Spinal cord (tissue), 10 donors: ENCODE data around the gene LMNA. TPM values are rescaled to one million over a fixed set of nuclear protein-coding genes. Genes with fewer than 3 reads are reported as not detected.

Source experiments
- DNase-seq, 6 donors: peaks; one replicate each; pipeline versions ENCODE4 v3.0.0 to v3.0.0-alpha.2; 2013 to 2015; ENCODE audit warnings: low spot score in 6 of 6, low read depth in 4 of 6
- H3K27ac ChIP-seq: one replicate; pipeline ENCODE4 v1.5.1; 2013; ENCODE audit warnings: low read depth, low read length, control low read depth
- H3K27me3 ChIP-seq: one replicate; pipeline ENCODE4 v1.6.1; 2013; ENCODE audit warnings: low read length; ENCODE audit not compliant: control insufficient read depth, insufficient read depth
- H3K36me3 ChIP-seq: one replicate; pipeline ENCODE4 v1.6.1; 2013; ENCODE audit warnings: low read length; ENCODE audit not compliant: control insufficient read depth, insufficient read depth
- H3K4me1 ChIP-seq: one replicate; pipeline ENCODE4 v1.6.1; 2013; ENCODE audit warnings: low read length; ENCODE audit not compliant: control insufficient read depth, insufficient read depth
- H3K4me3 ChIP-seq: one replicate; pipeline ENCODE4 v1.5.1; 2013; ENCODE audit warnings: low read depth, low read length, control low read depth
- H3K9me3 ChIP-seq: one replicate; pipeline ENCODE4 v1.6.1; 2013; ENCODE audit warnings: low read length; ENCODE audit not compliant: control insufficient read depth, insufficient read depth
- WGBS: methylation state at CpG from one replicate; pipeline ENCODE4 v1.1.5; 2013; ENCODE audit warnings: missing lambda C conversion rate; ENCODE audit not compliant: insufficient coverage; 5-methylcytosine and 5-hydroxymethylcytosine counted together
- polyA plus RNA-seq, 2 donors: library from polyadenylated mRNA; unstranded; fragments of 120-200 nt; gene quantifications; one replicate each; pipeline ENCODE4 v1.2.1, GENCODE V29; 2013; ENCODE audit not compliant: insufficient read length in 2 of 2
- total RNA-seq, 2 donors: library from RNA; depleted of rRNA in 1 of 2; stranded (reverse); fragments of 120-200 nt in 1 of 2; fragments of >200 nt in 1 of 2; gene quantifications; one replicate each; pipeline versions ENCODE4 v1.2.3 to v1.2.4, GENCODE V29; 2013 to 2014
- donor health status: healthy.

The LMNA gene
- total and polyA plus RNA-seq, 4 donors = 52.1 to 138 (median 85.9) TPM

GRCh38 chr1:156080241-156080862, 34.2 kb upstream of the LMNA start:
- WGBS = 4% methylated on average over 6 of the region's 8 CpGs
- Histone ChIP-seq H3K9me3 (no peaks in the 10 kb centered on the region), H3K27me3 (no peaks in the 10 kb centered on the region), H3K4me1 (peaks cover 65% of the 10 kb centered on the region), H3K4me3 (peak overlapping the region; percentile 93), H3K27ac (peak overlapping the region; percentile 88), H3K36me3 (peaks cover 26% of the 10 kb centered on the region)
- DNase-seq = peak in 2 of 6 donors; percentile 52 to 69

- Histone ChIP-seq H3K9me3 (no peaks in the 10 kb centered on the region), H3K4me3 (peak overlapping the region; percentile 93), H3K27me3 (no peaks in the 10 kb centered on the region), H3K27ac (peak overlapping the region; percentile 88), H3K36me3 (peaks cover 22% of the 10 kb centered on the region), H3K4me1 (peaks cover 67% of the 10 kb centered on the region)
- 0% methylated on average over 2 of the region's 4 CpGs for WGBS
- DNase-seq = peak in 2 of 6 donors; percentile 67 to 76
Measured at GRCh38 chr1:156080863-156081179, 33.7 kb upstream of the LMNA start.

- Histone ChIP-seq H3K4me1 (peaks cover 69% of the 10 kb centered on the region), H3K36me3 (peaks cover 19% of the 10 kb centered on the region), H3K27me3 (no peaks in the 10 kb centered on the region), H3K4me3 (peak overlapping the region; percentile 93), H3K9me3 (no peaks in the 10 kb centered on the region), H3K27ac (peak overlapping the region; percentile 94)
- DNase-seq = peak in 2 of 6 donors; percentile 66 to 71
- WGBS = under 1% methylated on average over 17 of the region's 61 CpGs
Measured at GRCh38 chr1:156081180-156081916, 33.2 kb upstream of the LMNA start.

- DNase-seq = peak in 2 of 6 donors; percentile 84 to 89
- peak overlapping the region; percentile 94 for H3K27ac ChIP-seq
- no CpG with 5 or more reads among the region's 10 CpGs for WGBS
- H3K4me1 ChIP-seq = peaks cover 69% of the 10 kb centered on the region
- H3K27me3 ChIP-seq = no peaks in the 10 kb centered on the region
- H3K4me3 ChIP-seq = peak overlapping the region; percentile 93
- peaks cover 18% of the 10 kb centered on the region for H3K36me3 ChIP-seq
- H3K9me3 ChIP-seq = no peaks in the 10 kb centered on the region
Measured at GRCh38 chr1:156081917-156082308, 32.6 kb upstream of the LMNA start.

DNA sequence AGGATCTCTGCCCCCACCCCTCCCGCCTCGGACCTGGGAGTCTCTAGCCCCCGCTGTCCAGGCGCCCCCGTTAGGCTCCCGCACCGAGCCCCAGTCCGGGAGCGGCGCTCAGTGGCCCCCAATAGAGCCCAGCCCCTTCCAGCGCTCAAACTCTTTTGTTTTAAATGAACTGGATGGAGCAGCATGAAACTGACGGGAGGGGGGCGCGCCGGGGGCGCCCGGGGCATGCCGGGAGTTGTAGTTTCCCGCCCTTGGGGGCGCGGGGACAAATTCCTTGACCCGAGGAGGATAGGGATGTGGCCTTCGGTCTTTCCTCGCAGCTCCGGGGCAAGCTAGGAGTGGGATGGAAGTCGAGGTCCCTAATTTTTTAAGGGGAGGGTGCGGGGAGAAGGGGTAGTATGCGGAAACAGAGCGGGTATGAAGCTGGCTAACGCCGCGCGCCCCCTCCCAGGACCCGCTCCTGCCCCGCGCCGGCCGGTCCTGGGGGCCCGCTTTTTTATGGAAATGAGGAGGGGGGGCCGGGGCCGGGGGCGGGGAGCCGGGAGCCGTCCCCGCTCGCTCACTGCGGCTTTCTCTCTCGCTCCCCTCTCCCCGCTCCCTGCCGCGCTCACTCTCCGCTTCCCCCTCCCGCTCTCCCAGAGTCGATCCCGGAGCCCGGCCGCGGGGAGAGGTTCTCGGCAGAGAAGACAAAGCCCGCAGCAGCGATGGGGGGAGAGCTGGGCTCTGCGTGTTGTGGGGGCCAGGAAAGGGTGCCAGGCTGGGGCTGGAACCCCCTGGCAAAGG, 32.0 kb upstream of the LMNA start, which contains the start of gene MEX3A:
Gene MEX3A, minus strand, starts transcription at position 157 of the 783 bp plus-strand sequence. CDS start 467 bp downstream, outside the sequence.
- peaks cover 69% of the 10 kb centered on the region for H3K4me1 ChIP-seq
- 0% methylated on average over 40 of the region's 62 CpGs for WGBS

GRCh38 chr1:156083800-156084790, 30.4 kb upstream of the LMNA start:
- no peaks in the 10 kb centered on the region for H3K27me3 ChIP-seq
- H3K27ac ChIP-seq = peak overlapping the region; percentile 94
- peak in 1 of 6 donors; percentile 24 for DNase-seq
- H3K4me1 ChIP-seq = peaks cover 68% of the 10 kb centered on the region
- WGBS = 31% methylated on average over 4 of the region's 7 CpGs
- H3K4me3 ChIP-seq = peak overlapping the region; percentile 93
- peaks cover 12% of the 10 kb centered on the region for H3K36me3 ChIP-seq
- no peaks in the 10 kb centered on the region for H3K9me3 ChIP-seq

More for the DNA sequence above, 32.0 kb upstream of the LMNA start, which contains the start of gene MEX3A:
- DNase-seq = peak; percentile 77 to 97 (median 88)
- H3K9me3 ChIP-seq = no peaks in the 10 kb centered on the region
- no peaks in the 10 kb centered on the region for H3K27me3 ChIP-seq
- H3K27ac ChIP-seq = peak within 1 kb of the TSS; percentile 94
- H3K4me3 ChIP-seq = peak within 1 kb of the TSS; percentile 93
- peaks cover 12% of the 10 kb centered on the region for H3K36me3 ChIP-seq

DNA sequence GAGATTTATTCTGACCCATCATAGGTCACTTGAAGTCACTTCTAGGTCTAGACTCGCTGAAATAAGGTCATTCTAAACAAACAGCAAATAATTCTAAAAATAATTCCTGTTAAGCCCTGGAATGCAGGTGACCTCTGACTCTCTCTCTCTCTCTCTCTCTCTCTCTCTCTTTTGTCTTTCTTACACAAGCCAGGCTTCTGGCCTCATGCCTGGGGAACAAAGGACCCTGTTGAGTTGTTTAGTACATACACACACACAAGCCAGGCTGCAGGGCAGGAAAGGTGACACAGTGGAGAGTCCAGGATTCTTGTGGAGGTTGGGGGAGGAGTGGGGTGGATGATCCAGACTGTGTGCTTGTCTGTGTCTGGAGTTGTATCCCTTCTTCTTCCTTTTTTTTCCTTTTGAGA, 28.3 kb upstream of the LMNA start:
- H3K9me3 ChIP-seq = no peaks in the 10 kb centered on the region
- H3K4me3 ChIP-seq = no peak overlapping the region
- peak in 1 of 6 donors; percentile 73 for DNase-seq
- H3K27me3 ChIP-seq = no peaks in the 10 kb centered on the region
- WGBS = 0% methylated on average over 1 of the region's 1 CpG
- H3K27ac ChIP-seq = peak overlapping the region; percentile 10
- H3K4me1 ChIP-seq = peaks cover 58% of the 10 kb centered on the region
- H3K36me3 ChIP-seq = peaks cover 24% of the 10 kb centered on the region

- H3K27me3 ChIP-seq = no peaks in the 10 kb centered on the region
- H3K4me1 ChIP-seq = peaks cover 38% of the 10 kb centered on the region
- no peak for DNase-seq
- 55% methylated on average over 5 of the region's 6 CpGs for WGBS
- H3K27ac ChIP-seq = no peak overlapping the region
- H3K36me3 ChIP-seq = peaks cover 40% of the 10 kb centered on the region
- no peak overlapping the region for H3K4me3 ChIP-seq
- no peaks in the 10 kb centered on the region for H3K9me3 ChIP-seq
Measured at GRCh38 chr1:156089704-156090103, 24.8 kb upstream of the LMNA start.
